ENCODE results near the gene HELLS.
"Not testable (repeated sequence)": the region's sequence is repeated elsewhere in the genome, so short reads cannot be mapped to it uniquely, and the experiment has no call there.

HELLS gene

DNA sequence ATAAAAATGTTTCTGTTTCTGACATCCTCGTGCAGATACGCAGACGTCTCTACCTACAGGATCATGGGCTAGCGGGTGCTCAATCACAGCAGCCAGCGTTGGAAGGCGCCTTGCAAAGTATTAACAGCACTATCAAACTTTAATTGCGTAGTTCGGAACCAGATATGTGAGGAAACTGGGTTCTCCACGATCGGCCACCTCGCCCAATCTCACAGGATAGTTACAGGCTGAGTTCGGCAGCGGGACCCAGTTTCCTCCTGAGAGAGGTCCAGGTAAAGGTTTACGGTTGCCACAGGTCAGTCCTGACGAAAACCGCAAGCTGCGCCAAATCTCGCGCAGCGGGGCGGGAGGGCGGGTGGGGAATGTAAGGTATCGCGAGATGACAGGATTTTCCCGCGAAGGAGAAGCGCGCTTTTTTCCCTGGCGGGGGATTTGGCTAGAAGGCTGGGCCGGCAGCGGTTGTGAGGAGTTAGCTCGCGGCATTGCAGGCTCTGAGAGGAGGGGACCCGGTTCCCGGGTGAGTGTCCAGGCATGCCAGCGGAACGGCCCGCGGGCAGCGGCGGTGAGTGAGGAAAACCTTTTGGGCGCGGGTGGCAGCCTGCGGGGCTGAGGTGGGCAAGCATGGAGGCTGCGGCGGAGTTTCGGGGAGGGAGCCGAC is at the start of gene HELLS:
TSS of gene HELLS (plus strand) at position 398 of the 658 bp plus-strand sequence. CDS start at position 532, 134 bp downstream.
- DNase-seq (ENCODE audit: low spot score), result peak; percentile 73

DNA sequence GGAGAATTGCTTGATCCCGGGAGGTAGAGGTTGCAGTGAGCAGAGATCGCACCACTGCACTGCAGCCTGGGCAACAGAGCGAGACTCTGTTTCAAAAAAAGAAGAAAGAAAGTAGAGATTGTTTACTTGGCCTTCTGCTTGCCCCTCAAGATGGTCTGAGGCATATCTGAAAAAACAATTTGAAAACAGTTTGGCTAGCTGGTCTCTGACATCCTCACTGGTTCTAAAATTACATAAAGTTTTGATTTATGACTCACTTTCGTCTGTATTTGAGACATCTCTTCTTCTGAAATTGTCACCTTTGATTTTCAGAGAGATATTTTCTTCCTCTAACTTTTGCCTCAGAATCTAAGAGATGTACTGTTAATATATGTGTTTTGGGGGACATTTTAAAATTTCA is 49.6 kb upstream of the HELLS start:
- no peak for DNase-seq (ENCODE audit: low spot score)

DNA sequence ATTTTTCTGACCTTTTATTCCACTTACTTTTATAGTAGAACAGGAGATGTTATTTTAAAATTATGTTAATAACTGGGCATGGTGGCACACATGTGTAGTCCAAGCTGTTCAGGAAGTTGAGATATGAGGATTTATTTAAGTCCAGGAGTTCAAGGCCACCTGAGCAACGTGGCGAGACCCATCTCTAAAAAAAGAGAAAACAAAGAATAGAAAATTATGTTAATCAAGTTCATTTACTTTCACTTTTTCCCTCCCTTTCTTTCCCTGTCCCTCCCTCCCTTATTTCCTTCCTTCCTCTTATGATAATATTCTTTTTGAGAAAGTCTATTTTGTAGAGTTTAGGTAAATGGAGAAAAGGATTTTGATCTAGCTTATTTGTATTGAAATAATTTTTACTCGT is 48.9 kb upstream of the HELLS start:
- DNase-seq (ENCODE audit: low spot score), result no peak

DNA sequence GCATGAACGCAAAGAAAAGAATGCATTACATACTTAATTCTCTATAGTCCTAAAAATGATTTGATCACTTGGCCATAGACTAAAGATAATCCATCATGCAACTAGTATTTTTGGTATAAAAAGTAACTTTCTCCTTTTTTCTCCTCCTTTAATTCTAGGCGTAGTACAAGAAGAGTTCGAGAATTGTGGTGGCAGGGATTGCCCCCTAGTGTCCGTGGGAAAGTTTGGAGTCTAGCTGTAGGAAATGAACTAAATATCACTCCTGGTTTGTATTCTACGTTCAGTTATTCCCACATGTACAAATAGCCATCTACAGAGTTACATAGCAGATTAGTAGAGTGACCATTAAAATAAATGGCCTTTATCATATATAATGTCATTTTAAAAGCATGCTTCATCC is 45.5 kb upstream of the HELLS start:
- DNase-seq (ENCODE audit: low spot score), result no peak

DNA sequence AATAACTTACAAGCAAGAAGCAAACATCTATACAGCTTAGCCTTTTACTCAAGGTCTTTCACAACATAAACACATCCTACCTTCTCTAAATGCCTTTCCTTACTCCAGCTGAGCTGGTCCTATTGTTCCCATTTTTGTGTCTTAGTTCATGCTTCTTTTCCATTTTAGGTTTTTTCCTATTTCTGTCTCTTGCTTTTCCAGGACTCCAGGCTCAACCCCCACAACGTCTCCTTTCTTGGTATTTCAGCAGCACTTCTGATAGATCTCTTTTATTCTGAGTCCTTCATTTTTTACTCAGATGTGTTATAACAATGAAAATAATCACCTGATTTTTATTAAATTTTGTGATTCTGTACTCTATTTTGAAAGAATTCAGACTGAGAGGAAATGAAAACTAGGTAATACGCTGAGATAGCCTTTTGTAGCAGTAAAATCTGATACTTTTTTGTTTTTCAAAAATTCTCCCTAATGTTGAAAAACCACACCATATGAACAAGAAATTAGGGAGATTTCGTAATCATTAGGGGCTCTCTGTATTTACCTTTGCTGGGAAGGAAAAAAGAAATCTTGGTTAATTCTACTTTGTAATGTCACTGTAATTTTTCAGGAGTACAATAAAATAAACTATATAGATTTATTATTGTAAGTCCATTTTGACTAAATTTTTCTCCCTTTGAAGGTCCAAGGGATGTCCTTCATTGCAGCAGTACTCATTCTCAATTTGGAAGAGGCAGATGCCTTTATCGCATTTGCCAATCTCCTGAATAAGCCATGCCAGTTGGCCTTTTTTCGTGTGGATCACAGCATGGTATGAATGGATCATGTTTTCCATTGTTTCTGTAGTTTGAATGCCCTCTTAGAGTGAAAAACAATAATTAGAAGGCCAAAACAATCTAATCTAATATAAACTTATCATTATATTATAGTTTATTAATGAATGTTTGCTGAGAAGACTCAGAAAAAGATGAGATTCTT is 24.0 kb upstream of the HELLS start:
- DNase-seq (ENCODE audit: low spot score), result no peak

DNA sequence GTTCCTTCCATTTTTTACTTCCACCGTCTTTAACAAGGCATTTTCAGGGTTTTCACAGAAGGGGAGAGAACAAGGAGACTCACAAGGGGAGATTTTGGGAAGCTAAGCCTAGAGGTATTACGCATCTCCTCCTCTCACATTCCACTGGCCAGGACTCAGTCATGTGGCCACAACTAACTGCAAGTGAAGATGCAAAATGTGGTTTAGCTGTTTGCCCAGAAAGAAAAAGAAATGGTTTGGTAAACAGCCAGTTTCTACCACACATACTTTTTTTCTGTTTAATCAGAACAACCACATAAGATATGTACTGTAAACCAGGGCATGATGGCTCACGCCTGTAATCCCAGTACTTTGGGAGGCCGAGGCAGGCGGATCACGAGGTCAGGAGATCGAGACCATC is 21.4 kb upstream of the HELLS start:
- DNase-seq (ENCODE audit: low spot score), result no peak

DNA sequence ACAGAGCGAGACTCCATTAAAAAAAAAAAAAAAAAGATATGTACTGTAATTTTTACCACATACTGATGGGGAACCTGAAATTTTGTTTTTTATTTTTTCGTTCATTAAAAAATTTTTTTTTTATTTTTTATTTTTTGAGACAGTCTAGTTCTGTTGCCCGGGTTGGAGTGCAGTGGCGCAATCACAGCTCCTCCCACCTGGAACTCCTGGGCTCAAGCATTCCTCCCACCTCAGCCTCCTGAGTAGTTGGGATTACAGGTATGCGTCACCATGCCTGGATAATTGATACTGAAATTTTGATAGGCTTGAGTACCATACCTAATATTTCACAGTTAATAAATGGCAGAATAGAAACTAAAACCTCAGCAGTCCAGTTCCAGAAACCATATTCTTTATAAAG is 20.9 kb upstream of the HELLS start:
- no peak for DNase-seq (ENCODE audit: low spot score)

DNA sequence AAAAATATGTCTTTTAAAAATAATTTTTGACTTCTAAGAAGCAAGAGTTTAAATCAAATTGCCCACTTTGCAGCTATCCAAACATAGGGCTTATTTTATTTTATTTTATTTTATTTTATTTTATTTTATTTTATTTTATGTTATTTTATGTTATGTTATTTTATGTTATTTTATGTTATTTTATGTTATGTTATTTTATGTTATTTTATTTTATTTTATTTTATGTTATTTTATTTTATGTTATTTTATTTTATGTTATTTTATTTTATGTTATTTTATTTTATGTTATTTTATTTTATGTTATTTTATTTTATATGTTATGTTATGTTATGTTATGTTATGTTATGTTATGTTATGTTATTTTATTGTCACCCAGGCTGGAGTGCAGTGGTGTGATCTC is 14.0 kb upstream of the HELLS start:
- not testable (repeated sequence) for DNase-seq (ENCODE audit: low spot score)

DNA sequence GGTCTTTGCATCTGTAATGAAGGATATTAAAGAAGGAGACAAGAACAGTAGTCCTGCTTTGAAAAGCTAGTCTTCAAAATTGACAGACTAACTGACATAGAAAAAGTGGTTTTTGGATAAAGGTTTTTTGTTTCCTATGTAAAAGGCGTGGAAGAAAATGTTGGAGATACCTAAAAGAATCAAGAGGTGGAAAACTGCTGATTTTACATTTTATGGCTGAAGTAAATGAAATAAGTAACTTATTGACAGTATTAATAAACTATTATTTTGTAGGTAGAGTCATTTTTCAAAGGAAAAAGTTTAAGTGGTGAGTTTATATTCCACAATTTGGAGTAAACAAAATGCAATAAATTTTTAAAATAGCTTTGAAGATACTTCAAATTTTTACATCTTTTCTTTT is 12.6 kb upstream of the HELLS start:
- DNase-seq (ENCODE audit: low spot score), result no peak

DNA sequence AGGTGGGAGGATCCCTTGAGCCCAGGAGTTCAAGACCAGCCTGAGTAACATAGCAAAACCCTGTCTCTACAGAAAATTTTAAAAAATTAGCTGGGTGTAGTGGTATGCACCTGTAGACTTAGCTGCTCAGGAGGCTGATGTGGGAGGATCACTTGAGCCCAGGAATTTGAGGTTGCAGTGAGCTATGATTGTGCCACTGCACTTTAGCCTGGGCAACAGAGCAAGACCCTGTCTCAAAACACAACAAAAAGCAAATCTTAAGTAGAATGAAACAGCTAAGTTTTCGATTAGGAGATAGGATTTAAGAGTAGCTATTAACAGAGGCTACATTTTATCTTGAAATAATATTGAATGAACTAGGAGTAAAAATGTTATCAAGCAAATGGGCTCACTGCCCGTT is 3.3 kb upstream of the HELLS start:
- not testable (repeated sequence) for DNase-seq (ENCODE audit: low spot score)

DNA sequence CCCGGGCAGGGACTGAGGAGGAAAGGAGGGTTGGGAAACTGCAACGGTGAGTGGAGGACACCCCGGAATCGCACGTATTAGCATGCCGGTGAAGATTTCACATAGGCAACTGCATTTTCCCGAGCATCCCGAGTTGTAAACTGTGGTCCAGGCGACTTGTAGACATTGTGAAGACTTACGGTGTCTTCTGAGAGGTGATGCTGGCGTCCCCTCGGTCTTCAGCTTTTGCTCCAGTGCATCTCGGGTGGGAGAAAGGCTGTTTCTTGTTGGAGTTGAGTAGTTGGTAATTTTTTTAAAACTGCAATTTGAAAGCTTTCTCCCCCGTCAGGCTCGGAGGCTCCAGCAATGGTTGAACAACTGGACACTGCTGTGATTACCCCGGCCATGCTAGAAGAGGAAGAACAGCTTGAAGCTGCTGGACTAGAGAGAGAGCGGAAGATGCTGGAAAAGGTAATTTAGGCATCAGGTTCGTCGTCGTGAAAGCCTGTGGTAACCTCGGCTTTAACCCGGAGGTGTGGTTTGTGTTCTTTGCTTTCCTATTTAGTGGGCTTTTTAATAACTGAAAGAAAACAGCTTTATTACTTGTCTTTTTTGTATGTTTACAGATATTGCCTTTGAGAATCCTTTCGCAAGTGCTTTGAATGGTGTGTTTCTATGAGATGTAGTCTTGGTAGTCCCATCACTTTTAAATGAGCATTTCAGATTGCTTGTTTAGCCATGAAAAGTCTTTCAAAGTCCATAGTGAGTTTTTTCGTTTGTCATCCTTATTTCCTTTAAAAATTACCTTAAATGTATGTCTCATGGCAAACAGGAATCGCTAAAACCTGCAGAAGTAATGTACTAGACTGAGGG is 687 bp downstream of the HELLS start:
- peak; percentile 29 for DNase-seq (ENCODE audit: low spot score)

DNA sequence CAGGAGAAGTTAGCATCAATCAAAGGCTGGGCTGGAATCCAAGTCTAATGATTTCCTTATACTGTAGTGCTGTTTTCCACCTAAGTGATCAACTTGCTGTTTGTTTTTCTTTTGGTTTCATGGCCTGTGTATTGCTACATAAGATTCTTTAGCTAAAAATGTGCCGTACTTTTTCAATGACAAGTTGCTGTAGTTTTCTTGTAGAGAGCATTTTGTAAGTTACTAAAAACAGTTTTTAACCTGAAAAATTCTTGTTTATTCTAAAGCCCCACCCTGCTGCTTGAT is 1.3 kb downstream of the HELLS start:
- DNase-seq (ENCODE audit: low spot score), result peak; percentile 11

DNA sequence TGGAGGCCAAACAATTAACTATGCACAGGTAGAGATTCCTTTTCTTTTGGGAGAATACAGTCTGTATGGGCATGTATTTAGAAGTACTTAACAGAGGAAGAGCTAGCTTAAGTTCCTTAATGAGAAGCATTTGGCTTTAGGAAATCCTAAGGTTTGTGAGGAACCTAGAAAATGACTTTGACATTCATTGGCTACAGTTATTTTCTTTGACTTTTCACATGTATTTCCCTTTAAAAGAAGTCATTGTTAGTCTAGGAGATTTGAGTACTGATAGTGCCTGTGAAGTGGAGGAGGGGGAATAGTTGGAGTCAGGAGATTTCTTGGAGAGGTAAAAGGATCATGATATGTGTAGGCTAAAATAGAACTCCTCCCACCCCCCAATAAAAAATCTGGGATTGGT is 3.6 kb downstream of the HELLS start:
- DNase-seq (ENCODE audit: low spot score), result no peak

DNA sequence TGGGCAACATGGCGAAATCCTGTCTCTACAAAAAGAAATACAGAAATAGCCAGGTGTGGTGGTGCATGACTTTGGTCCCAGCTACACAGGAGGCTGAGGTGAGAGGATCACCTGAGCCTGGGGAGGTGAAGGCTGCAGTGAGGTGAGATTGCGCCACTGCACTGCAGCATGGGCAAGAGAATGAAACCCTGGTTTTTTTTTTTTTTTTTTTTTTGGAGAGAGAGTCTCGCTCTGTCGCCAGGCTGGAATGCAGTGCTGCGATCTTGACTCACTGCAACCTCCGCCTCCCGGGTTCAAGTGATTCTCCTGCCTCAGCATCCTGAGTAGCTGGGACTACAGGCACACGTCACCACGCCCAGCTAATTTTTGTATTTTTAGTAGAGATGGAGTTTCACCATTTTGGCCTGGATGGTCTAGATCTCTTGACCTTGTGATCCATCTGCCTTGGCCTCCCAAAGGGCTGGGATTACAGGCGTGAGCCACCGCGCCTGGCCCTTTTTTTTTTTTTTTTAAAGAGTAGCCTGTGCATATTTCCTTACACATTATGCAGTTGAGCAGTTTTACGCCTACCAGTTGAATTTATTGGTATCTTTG is 22.2 kb downstream of the HELLS start:
- DNase-seq (ENCODE audit: low spot score), result not testable (repeated sequence)

DNA sequence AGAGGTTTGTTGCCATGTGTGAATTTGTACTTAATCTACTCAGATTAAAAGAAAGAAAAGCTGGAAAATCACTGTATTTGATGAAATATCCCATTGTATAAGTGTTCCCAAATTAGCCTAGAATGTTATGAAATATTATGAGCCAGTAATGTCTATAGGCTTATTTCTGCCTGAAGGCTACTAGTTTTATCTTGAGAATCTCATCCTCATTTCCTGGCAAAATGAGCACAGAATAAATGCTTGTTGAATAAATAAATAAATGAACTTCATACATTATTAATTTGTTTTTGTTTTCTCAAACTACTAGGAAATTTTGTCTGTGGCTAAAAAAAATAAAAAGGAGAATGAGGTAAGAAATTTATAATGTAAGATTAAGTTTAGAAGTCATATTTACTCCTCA is 25.5 kb downstream of the HELLS start:
- no peak for DNase-seq (ENCODE audit: low spot score)

DNA sequence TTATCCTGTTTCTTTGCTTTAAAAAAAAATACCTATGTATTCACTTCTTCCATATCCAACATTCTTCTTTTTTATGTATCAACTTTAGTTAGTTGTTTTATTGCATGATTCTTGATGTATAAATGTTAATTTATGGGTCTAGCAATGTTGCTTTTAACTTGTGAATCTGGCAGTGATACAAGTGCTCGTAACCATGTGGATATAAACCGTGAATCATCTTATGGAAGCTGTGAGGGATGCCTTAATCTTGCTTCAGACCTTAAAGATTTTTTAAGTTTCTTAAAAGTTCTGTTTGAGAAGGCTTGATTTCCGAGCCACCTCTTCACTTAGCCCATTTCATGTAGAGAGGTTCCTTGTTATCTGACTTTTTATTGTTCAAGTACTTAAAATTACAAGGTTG is 25.9 kb downstream of the HELLS start:
- DNase-seq (ENCODE audit: low spot score), result no peak

DNA sequence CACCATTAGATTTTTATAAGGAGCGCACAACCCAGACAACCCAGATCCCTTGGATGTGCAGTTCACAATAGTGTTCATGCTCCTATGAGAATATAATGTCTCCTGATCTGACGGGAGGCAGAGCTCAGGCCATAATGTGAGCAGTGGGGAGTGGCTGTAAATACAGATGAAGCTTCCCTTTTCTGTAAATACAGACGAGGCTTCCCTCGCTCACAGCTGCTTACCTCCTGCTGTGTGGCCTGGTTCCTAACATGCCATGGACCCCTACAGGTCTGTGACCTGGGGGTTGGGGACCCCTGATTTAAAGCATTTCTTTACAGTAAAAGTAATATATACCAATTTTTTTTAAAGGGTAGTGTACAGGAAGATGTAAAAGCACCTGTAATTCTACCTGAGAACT is 33.2 kb downstream of the HELLS start:
- no peak for DNase-seq (ENCODE audit: low spot score)

DNA sequence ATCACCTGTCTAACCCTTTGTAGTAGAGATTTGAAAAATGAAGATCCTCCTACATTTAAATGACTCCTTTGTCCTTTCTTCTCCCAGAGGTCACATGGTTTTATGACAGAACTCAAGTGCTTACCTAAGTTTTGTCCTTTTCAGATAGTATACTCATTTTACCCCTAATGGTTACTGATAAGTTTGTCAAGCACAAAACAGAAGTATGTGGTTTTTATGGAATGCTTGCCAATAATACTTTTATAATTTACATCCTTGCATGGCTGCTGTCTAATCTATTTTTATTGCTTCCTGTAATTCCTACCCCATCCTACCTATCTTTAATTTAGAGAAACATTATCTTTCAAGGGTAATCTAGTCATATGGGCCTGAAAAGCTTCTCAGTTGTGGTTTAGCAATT is 37.5 kb downstream of the HELLS start:
- DNase-seq (ENCODE audit: low spot score), result no peak

DNA sequence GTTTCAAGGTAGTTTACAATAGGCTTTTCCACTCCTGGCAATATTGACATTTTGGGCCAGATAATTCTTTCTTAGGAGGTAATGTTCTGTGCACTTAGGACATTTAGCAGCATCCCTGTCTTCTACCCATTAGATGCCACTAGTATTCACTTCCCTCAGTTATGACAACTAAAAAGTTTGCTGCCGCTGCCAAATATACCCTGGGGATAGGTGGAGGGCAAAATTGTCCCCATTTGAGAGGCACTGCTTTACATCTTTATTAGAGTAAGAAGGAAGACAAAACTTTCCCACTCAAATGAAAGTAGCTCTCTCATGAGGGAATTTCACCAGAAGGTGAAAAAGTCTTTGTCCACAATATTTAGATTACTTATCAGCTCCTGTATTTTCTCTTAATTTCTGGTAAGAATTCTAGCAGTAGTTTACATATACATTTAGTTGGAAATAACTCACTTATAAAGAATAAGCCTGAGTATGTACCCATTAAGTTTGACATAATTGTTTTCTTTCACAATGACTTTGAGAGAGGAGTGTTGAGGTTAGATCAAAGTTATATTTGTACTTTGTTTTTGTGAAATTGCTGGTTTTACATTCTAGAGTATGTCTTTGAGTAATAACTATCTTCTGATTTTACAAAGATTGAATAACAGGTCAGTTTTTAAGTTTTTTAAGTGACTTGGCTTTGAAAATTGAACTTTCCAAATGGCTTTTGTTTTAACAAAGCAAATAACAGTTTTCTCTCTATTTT is 46.0 kb downstream of the HELLS start:
- no peak for DNase-seq (ENCODE audit: low spot score)

DNA sequence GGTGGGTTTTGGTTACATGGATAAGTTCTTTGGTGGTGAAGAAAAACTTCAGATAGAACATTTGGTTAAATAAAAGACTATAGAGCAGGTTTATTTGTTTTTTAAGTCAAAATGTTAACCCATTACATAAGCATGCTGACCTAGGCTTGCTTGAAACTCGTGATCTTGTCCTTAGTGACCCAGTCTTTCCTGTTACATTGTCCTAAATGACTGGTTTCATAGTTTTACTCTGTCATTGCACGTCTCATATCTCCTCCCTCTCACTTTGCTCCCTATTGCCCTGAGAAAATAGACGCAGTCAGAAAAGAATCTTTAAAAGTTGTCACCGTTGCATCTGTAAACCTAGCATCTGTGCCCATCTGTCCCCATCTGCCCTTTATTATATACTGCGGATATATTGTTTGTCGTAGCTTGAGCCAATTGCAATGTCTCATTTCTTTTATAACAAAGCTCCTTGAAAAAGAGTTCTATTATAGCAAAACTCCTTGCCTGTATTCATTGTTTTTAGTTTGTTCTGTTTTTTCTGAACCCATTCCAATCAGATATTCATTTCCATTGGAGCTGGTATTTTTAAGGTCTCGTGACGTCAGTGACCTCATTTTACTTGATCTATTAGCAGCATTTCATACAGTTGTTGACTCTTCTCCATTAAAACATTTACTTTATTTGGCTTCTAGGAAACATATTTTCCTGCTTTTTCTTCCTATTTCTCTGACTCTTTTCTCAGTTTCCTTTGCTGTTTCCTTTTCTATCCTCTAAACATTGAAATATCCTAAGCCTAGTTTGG is 57.3 kb downstream of the HELLS start:
- DNase-seq (ENCODE audit: low spot score), result no peak

DNA sequence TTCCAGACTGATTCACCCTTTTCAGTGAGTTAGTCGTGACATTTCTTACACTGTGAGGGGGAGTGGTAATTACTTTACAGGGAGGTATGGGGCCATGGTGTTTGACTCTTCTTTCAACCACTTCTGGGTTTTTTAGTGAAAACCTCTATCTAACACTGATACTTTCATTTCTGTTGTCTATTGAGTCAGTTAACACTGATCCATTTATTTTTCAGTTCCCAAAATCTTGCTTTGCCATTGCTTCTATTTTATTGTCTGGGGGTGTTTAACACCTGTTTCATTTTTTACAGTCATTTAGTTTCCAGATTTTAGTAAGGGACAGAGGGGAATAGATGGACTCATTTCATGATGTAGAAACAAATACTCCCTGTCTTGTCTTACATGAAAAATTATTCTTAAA is 61.5 kb downstream of the HELLS start:
- DNase-seq (ENCODE audit: low spot score), result no peak

Data from HuH-7.5 (cell line).